Medulla oblongata (tissue), 1 donor: ENCODE data around the gene TSC1.
"Not testable (repeated sequence)": the region's sequence is repeated elsewhere in the genome, so short reads cannot be mapped to it uniquely, and the experiment has no call there.

Experiments
- DNase-seq: peaks from one replicate; pipeline ENCODE4 v3.0.0-alpha.2; 2015; ENCODE audit errors: extremely low spot score

TSC1 gene

GRCh38 chr9:132976571-132976970, 32.2 kb upstream of the TSC1 start:
- no peak for DNase-seq

- no peak for DNase-seq
Observed at GRCh38 chr9:132975961-132976360, 31.5 kb upstream of the TSC1 start.

GRCh38 chr9:132973713-132974112, 29.3 kb upstream of the TSC1 start:
- DNase-seq: no peak

DNA sequence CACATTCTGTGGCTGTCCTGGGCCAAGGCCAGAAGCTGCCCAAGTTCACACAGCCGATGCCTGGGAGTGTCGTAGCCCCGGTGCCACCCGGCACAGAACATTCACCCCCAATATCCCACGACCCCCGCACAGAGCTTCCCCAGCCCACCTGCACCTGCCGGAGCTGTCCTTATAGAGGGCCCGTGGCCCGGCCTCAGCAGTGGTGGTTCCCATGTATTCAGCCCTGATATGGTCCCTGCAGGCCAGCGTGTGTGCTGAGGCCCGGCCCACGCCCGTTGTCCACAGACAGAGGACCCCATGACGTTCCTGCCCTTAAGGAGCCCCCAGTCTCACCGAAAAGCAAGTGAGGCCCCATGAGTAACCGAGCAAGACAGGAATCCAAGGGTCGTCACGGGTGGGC, 28.8 kb upstream of the TSC1 start:
- no peak for DNase-seq

- no peak for DNase-seq
Observed at GRCh38 chr9:132970324-132971062, 26.1 kb upstream of the TSC1 start.

DNA sequence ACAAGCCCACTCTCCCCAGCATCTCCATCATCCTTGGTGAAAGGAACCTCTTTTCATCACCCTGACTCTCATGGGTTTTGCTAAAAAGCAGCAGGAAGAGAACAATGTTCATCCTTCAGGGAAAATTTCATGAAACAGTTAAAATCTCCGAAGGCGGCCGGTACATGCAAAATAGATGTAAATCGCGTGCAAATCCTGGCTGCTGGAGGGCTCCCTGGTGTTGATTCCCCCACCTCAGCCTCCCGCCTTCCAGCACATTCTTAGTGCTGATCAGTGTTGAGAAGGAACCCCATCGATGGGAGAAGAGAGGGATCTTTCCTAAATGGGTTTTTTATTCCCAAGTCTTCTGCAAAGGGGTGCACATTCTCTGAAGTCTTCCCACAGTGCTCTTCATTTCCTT, 25.4 kb upstream of the TSC1 start:
- DNase-seq: no peak

- DNase-seq: not testable (repeated sequence)
Observed at GRCh38 chr9:132967908-132968307, 23.5 kb upstream of the TSC1 start.

DNA sequence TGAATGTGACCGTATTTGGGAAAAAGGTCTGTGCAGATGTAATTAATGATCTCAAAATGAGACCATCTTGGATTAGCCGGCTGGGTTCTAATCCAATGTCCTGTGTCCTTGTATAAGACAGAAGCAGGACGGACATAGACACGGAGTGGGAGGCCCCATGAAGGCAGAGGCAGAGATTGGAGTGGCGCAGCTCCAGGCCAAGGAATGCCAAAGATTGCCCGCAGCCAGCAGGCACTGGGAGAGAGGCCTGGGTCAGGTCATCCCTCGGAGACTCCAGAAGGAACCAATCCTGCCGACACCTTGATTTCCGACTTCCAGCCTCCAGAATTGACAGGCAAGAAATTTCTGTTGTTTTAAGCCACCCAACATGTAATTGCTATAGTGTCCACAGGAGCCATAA, 21.1 kb upstream of the TSC1 start:
- no peak for DNase-seq

DNA sequence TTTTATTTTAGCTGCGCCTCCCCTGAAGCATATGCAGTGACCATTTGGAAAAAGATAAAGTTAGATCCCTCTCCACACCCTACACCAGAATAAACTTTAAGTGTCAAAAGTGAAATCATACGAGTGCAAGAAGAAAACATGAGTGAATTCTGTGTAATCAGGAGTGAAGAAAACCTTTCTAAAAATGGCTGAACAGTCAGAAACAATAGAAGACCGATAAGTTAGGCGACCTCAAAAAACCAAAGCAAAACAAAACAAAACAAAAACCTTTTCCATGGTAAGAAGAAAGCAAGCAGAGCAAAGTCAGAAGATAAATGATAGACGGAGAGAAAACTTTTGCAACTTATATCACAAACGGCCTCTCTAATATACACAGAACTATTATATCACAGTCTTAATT, 16.6 kb upstream of the TSC1 start:
- DNase-seq: no peak

DNA sequence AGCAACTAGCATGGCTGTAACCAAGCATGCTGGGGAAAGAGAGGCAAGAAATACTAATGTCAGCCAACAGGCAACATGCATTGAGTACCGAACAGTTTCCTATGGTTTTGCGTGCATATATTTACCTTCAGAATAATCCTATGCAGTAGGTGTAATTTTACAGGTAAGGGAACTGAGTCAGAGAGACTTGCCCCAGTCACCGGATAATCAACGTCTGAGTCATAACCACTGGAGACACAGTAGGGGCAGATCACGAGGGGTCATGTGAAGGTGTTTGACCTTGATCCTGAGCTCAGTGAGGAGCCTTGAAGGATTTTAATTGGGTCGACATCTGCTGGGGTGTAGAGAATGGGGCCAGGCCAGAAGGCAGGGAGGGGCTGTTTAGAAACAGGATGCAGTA, 13.4 kb upstream of the TSC1 start:
- no peak for DNase-seq

GRCh38 chr9:132955768-132956167, 11.4 kb upstream of the TSC1 start:
- no peak for DNase-seq

DNA sequence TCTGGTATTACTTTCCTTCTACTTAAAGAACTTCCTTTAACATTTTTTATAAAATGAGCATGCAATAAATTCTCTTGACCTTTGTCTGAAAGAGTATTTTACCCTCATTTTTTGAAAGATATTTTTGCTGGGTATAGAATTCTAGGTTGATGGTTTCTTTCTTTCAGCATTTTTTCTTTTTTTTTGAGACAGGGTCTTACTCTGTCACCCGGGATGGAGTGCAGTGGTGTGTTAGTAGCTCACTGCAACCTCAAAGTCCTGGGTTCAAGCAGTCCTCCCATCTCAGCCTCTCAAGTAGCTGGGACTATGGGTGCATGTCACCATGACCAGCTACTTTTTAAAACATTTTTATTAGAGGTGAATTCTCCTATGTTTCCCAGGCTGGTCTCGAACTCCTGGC, 10.7 kb upstream of the TSC1 start:
- DNase-seq: no peak

- DNase-seq: no peak
Observed at GRCh38 chr9:132949709-132950108, 5.3 kb upstream of the TSC1 start.

DNA sequence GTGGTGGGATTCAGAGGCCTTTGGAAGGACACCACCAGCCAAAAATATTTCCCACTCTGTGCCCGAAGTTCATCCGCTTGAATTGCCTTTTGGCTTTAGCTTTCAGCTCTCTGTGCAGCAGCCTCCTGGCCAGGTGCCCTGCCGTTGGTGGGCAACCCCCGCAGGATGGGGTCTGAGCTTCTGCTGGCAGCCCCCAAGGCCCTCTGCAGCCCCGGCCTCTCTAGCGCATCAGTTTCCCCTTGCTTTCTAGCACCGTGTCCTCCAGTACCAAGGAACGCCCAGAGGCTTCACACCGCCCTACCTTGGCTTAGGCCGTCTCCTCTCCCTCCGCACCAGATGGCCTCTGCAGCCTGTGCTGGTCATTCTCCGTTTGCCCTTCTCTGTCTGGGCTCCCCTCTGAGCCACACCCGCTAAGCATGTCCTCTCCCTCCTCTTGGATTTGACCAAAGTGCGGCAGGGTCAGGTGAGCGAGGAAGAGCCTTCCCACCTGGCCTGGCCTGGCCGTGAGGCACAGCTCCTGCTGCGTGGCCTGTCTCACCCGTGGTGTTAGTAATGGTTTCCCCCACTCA, 4.2 kb upstream of the TSC1 start:
- no peak for DNase-seq

DNA sequence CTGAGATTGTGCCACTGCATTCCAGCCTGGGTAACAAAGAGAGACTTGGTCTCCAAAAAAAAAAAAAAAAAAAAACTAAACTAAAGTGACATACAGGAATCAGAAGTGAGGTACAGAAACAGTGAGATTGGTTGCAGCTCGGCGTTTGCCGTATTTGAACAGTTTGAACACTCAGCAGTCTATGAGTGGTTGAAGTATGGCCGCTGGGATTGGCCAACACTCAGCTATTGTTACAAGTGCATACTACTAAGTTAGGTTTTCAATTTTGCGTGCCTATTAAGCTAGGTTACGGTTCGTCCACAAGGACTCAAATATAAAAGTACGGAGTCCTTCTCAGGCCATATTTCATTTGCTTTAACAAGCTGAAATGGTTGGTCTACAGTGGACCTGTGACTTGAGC, 3.3 kb upstream of the TSC1 start:
- DNase-seq: no peak

DNA sequence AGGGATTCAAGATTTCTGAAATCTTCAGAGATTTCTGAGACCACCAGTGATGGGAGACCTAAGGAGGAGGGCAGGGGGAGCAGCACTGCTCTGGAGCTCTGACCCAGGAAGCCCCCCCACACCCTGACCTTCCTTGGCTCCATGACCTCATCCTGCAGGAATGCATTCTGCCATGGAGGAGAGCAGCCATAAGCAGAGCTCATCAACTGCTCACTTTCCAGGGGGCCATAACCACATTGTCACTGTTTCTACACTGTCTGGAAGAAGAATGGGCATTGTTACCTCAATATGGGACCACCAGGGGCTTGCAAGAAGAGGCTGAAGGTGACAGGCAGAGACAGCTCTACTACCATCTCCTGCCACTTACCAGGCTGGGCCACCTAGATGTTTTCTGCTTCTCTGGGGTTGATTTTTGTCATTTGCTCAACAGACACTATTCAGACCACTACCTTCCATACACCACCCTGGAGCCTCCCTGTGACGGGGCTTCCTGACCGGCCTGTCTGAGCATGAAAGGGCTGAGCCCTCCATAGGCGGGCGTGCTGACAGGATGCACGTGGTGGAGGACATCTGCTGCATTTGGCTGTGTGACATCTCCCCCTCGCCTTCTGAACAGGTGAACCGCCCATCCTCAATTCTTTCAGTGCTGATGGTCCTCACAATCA, 2.3 kb upstream of the TSC1 start:
- no peak for DNase-seq

- no peak for DNase-seq
Observed at GRCh38 chr9:132946211-132946610, 1.8 kb upstream of the TSC1 start.

GRCh38 chr9:132945186-132946130, 1.0 kb upstream of the TSC1 start:
- DNase-seq: peak; percentile 27

DNA sequence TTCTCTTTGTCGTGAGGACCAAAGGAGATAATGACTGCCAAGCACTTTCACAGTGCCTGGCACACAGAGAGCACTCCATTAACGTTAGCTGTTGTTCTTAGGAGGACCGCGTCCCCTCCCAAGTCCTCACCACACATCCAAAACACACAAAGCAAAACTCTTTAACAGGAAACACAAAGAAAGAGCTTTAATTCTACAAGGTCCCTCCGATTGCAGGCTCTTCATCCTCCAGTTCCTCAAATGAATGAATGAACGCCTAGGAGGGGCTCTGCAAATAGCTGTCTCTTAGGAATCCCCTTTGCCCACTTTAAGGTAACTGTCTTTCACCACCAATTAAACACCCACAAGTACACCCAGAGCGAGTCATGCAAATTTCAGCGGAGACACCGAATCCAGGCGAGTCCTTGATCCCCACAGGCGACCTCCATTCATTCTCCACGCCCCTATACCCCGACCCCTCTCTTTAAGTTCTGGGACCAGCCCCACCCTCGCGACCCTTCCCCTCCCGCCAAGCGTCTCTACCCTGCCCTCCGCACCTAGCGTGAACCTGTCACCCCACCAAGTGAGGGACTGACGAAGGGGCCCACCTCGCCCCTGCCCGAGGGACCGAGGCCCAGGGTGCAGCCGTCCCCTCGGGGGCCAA, 644 bp downstream of the TSC1 start:
- DNase-seq: no peak

- no peak for DNase-seq
Observed at GRCh38 chr9:132942541-132943182, 1.8 kb downstream of the TSC1 start.

DNA sequence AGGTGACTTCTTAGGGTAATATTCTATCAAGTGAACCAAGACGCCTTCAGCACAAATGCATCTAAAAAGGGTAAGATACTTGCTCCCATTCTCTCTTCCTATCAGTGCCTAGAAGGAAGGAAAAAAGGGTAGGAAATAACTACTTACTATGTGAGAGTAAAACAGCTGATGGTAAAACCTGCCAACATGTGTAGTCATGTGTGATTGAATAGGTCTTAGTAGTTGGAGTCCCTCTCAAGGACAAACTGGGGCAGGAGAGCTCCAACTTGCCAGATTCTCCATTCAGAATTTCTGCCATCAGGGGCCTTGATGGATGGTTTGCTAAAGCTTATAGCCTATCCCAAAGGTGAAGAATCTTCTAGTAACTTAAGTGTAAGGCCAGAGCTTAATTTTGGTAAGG, 5.2 kb downstream of the TSC1 start:
- no peak for DNase-seq
